ENCODE data around the gene MAML2. TPM values are rescaled to one million over a fixed set of nuclear protein-coding genes. Genes with fewer than 3 reads are reported as not detected.

The MAML2 gene
- total and polyA plus RNA-seq, 2 experiments from 2014 or later = 2.0 to 7.1 TPM

- Mint-ChIP-seq H3K27me3 (ENCODE audit: insufficient read depth, low read depth, poor library complexity) (no peaks in the 10 kb centered on the region), H3K9me3 (no peaks in the 10 kb centered on the region), H3K4me3 (no peak overlapping the region), H3K36me3 (ENCODE audit: low read depth) (no peaks in the 10 kb centered on the region), H3K4me1 (peaks cover 4% of the 10 kb centered on the region; the same call in 1 of the 3 replicates), H3K27ac (no peak overlapping the region)
- Histone ChIP-seq H3K36me3 (ENCODE audit: insufficient read depth) (no peaks in the 10 kb centered on the region), H3K4me3 (no peak overlapping the region), H3K4me2 (no peak overlapping the region), H4K20me1 (replicated peaks; ENCODE audit: insufficient read depth) (no peaks in the 10 kb centered on the region), H2AFZ (no peak overlapping the region), H3K9me2 (ENCODE audit: insufficient read depth) (no peaks in the 10 kb centered on the region), H3K27me3 (ENCODE audit: insufficient read depth) (no peaks in the 10 kb centered on the region), H3K79me2 (replicated peaks; ENCODE audit: insufficient read depth) (no peaks in the 10 kb centered on the region), H3K4me1 (ENCODE audit: insufficient read depth) (no peaks in the 10 kb centered on the region), H3K27ac (ENCODE audit: low read depth) (no peak overlapping the region), H3F3A (replicated peaks; ENCODE audit: low read depth) (no peaks in the 10 kb centered on the region)
- ATAC-seq (no peak), DNase-seq (ENCODE audit: low spot score) (no peak)
- TF ChIP-seq POLR2AphosphoS5 (IDR thresholded peaks at IDR 0.05; ENCODE audit: low read depth) (no peak), ZNF462 (CRISPR knock-in tag; IDR thresholded peaks at IDR 0.05) (no peak), ETS1 (IDR thresholded peaks at IDR 0.05) (no peak), ZNF331 (CRISPR knock-in tag; IDR thresholded peaks at IDR 0.05; ENCODE audit: low read depth) (no peak), EZH2phosphoT487 (IDR thresholded peaks at IDR 0.05; ENCODE audit: unreplicated experiment) (no peak), NANOG (IDR thresholded peaks at IDR 0.05; ENCODE audit: borderline replicate concordance) (no peak), CTCF (conservative IDR thresholded peaks at IDR 0.05; ENCODE audit: low read depth in 2 of 2) (no peak), JUNB (IDR thresholded peaks at IDR 0.05; ENCODE audit: unreplicated experiment) (no peak), ZNF114 (CRISPR knock-in tag; IDR thresholded peaks at IDR 0.05) (no peak), CREB1 (CRISPR knock-in tag; IDR thresholded peaks at IDR 0.05; ENCODE audit: low read depth) (no peak), STAT1 (IDR thresholded peaks at IDR 0.05; ENCODE audit: unreplicated experiment) (no peak)
- TF ChIP-seq, protein P1, sequence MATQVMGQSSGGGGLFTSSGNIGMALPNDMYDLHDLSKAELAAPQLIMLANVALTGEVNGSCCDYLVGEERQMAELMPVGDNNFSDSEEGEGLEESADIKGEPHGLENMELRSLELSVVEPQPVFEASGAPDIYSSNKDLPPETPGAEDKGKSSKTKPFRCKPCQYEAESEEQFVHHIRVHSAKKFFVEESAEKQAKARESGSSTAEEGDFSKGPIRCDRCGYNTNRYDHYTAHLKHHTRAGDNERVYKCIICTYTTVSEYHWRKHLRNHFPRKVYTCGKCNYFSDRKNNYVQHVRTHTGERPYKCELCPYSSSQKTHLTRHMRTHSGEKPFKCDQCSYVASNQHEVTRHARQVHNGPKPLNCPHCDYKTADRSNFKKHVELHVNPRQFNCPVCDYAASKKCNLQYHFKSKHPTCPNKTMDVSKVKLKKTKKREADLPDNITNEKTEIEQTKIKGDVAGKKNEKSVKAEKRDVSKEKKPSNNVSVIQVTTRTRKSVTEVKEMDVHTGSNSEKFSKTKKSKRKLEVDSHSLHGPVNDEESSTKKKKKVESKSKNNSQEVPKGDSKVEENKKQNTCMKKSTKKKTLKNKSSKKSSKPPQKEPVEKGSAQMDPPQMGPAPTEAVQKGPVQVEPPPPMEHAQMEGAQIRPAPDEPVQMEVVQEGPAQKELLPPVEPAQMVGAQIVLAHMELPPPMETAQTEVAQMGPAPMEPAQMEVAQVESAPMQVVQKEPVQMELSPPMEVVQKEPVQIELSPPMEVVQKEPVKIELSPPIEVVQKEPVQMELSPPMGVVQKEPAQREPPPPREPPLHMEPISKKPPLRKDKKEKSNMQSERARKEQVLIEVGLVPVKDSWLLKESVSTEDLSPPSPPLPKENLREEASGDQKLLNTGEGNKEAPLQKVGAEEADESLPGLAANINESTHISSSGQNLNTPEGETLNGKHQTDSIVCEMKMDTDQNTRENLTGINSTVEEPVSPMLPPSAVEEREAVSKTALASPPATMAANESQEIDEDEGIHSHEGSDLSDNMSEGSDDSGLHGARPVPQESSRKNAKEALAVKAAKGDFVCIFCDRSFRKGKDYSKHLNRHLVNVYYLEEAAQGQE (IDR thresholded peaks at IDR 0.05; ENCODE audit: unreplicated experiment) = no peak
Measured at GRCh38 chr11:96358321-96358720, 15.3 kb upstream of the MAML2 start.

Data from GM23338 (cell line).